ENCODE results near the gene SALL1.

Gene SALL1

DNA sequence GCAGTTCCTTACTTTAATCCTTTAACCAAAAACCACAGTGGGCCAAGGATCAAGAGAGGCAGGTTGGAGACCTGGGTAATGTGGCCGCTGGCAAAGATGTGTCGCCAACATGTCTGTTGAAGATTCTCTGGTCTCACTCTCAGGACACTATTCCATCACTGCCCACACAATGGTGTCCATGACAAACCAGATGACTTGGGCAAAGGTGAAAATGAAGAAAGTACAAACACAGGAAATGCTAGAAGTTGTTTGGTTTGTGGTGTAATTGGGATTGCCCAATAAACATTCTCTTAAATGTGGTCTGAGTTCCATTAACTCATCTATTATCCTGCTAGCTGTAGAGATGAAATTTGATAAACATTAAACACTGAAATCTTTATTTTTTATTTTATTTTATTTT lies 43.3 kb downstream of the SALL1 start:
- DNase-seq, result no peak

DNA sequence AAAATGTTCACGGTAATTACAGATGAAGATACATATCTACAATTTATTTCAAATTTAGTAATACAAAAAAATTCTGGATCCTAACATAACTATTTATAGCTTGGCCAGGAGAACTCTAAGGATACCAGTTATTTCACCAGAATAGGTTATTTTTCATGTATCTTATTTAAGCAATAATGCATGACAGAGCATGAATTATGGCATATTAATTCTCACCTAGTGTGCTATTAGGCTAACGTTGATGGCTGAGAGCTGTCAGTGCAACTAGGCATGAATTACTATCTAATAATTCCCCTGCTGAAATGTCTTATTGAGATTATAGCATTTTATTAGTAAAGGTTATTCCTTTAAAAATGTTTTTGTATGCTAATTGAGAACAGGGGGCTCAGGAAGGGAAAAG lies 44.5 kb downstream of the SALL1 start:
- DNase-seq, result no peak

DNA sequence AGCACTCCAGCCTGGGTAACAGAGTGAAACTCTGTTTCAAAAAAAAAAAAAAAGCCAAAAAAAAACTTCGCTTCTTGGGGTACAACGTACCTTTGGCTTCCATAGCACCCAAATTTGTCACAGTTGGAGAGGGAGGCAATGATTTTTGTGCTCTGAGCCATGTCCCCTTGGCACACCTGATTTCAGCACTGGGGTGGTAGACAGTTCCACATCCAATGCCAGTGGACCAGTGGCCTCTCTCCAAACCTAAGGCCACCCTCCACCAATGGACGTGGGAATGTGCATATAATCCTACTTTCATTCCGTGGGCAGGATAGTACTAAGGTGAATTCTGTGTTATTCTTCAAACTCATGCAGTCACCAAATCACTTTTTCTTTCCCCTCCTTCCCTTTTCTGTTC lies 47.5 kb downstream of the SALL1 start:
- no peak for DNase-seq

DNA sequence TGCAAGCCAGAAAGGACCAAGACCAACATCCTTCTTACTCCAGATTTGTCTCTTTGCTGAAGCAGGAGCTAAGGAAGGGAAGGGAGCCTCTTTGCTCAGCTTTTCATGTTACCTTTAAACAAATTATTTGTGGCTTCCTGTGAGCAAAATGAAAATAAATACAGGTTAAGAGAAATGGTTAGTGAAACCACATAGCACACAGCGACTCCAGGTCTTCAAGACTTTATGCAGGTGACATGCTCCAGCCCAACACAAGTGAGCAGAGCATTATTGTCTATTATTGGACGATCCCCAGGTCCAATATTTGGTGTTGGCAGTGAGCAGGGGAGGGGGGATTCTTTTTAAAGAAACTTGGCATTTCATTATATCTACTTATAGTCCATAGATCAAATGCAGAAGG lies 53.3 kb downstream of the SALL1 start:
- DNase-seq, result no peak

DNA sequence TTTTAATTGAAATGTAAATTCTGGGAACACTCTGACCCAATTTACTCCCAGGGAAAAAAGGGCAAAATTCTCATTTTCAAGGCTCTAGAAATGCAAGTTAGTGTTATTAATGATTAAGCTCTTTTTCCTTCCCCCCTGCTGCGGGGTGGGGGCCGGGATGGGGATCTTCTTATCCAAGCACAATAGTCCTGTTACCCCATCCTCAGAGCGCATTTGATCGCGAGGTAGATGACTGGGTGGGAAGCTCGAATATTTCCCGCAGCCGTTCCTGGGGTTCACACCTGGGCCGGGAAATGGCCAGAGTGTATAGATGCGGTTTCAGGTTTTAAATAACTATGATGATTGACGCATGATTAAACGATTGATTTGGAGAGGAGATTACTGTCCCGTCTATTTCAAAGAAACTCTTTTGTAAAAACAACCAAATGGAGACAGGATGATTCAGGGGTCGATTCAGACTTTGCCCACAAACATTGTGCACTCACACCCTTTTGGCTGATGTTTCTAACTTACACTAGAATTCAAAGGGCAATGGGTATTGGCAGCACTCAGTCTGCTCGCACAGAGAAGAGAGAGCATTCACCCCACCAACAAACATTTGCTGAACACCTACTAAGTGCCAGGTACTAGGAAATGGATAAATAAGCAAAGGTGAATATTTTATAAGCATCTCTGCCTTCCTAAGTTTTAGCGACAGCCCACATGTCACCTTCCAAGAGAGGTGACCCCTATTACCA lies 55.0 kb downstream of the SALL1 start:
- no peak for DNase-seq

DNA sequence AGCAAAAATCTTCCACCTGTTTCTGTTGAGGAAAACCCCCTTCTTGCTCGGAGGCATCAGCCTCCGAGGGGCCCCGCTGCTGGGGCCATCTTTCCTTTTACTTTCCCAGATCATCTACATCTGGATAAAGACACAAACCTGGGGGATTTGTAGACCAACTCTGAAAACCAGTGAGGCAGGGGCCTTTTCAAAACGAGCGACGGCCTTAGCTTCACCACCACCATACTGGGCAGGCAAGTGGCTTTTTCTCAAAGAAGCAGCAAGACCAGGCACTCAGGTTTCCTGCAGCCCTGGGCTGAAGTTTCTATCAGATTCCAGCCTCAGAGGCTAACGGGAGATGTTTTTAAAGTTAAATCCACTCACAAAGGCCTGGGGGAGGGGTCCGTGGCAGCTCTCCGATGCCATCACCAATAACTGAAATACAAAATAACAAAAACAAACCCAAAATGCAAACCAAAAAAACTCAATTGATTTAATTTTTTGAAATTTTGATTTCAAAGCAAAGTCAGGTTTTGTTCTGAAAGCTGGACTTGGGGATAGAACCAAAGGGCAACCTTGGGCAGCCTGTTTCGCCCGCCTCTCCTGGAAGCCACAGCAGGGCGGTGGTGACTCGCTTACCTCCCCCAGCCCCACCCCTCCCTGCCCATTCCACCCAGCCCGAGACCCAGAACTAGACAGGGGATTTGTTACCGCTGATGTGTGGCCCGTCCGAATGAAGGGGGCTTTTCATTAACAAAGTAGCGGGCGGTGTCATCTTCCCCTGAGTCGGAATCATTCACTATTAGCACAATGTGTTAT lies 55.8 kb downstream of the SALL1 start:
- DNase-seq, result no peak

DNA sequence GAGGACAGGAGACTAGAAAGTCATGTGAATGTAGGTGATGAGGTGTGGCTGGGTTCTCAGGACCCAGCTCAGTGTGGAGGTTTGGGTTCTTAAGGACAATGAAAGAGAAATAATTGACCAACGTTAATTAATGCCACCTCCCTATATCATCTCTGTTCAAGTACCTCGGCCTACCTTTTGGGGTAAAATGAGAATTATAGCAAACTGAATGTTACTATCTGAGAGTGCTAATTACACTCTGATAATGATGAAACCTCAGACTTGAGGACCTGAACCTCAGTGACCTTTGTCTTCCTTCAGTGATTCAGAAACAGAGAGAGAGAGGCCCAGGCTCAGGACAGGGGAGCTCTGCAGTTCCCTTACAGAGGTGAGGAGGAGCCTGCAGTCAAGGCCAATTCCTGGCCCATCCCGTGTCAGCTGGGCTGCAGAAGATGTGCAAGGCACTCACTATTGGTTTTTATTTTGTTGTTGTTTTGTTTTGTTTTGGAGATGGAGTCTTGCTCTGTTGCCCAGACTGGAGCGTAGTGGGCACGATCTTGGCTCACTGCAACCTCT lies 57.3 kb downstream of the SALL1 start:
- DNase-seq, result no peak
